ENCODE data around the gene TPCN2. TPM values are rescaled to one million over a fixed set of nuclear protein-coding genes. Genes with fewer than 3 reads are reported as not detected.
"Not testable (repeated sequence)": the region's sequence is repeated elsewhere in the genome, so short reads cannot be mapped to it uniquely, and the experiment has no call there.

TPCN2 gene
- total RNA-seq, 4 donors from 2014 or later: 12.7 to 16.9 (median 14.2) TPM

DNA sequence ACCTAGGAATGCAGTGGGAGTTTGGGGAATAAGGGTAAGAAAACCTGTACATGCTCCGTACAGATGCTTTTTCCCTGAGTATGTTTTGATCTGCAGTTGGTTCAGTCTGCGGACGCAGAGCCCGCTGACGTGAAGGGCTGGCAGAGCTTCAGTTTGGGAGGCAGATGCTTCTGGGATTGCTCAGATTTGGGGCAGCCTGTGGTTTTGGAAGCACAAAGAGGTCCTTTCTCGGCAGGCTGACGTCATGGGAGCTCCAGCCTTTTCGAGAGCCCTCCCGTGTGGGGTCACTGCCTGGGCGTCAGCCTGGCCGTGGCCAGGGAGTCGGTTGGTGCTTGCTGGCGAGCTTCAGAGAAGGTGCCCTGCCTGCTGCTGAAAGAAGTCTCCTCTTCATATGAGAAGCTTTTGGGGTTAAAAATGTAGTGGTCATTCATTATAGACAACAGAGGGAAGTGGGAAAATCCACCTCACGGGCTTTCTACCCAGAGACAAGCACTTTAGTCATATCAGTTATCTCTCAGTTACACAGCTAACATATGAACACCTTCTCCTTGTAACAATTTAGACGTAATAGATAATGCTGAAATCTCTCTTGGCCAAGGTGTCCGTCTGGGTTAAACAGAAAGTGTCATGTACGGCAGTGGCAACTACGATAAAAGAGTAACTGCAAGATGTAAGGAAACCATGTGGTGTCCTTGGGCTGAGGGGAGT, 26.8 kb downstream of the TPCN2 start:
- TF ChIP-seq, protein P1, sequence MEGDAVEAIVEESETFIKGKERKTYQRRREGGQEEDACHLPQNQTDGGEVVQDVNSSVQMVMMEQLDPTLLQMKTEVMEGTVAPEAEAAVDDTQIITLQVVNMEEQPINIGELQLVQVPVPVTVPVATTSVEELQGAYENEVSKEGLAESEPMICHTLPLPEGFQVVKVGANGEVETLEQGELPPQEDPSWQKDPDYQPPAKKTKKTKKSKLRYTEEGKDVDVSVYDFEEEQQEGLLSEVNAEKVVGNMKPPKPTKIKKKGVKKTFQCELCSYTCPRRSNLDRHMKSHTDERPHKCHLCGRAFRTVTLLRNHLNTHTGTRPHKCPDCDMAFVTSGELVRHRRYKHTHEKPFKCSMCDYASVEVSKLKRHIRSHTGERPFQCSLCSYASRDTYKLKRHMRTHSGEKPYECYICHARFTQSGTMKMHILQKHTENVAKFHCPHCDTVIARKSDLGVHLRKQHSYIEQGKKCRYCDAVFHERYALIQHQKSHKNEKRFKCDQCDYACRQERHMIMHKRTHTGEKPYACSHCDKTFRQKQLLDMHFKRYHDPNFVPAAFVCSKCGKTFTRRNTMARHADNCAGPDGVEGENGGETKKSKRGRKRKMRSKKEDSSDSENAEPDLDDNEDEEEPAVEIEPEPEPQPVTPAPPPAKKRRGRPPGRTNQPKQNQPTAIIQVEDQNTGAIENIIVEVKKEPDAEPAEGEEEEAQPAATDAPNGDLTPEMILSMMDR (IDR thresholded peaks at IDR 0.05): no peak
- TF ChIP-seq POLR2A (IDR thresholded peaks at IDR 0.05): no peak
- no peak overlapping the region for H3K4me3 ChIP-seq (ENCODE audit: low read depth, poor library complexity, severe bottlenecking)
- intact Hi-C loops (cut with DNase I; ENCODE audit: low total_unique reads): loop anchor here (10.0 kb wide), 1 partner anchor 701 kb away; no protein-coding TSS in a partner anchor
- DNase-seq (ENCODE audit: low spot score in 2 of 2): peak; percentile 56 to 95
- WGBS, 2 donors: 49 to 67% methylated on average over 13 to 18 of the region's 18 CpGs

DNA sequence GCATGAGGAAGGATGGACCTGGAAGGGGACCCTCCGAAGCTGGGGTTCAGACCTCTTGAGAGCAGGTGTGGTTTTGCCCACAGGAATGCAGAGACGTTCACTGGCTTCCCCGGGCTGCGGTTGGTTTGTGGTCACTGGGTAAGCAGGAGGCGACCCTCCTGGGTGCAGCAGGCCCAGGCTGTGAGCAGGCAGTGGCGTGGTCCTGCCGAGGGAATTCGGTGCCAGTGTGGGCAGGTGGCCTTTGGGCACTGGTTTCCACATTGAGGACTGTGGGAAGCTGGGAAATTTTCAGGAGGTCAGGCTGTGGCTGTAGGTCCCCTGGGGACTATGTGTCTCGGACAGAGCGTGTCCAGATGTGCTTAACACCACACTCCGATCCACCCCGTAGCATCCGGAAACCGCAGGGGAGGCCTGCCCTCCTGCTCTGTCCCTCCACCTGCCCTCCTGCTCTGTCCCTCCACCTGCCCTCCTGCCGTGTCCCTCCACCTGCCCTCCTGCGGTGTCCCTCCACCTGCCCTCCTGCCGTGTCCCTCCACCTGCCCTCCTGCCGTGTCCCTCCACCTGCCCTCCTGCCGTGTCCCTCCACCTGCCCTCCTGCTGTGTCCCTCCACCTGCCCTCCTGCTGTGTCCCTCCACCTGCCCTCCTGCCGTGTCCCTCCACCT, 27.5 kb downstream of the TPCN2 start:
- no peak for DNase-seq (ENCODE audit: low spot score in 2 of 2)
- intact Hi-C loops (cut with DNase I; ENCODE audit: low total_unique reads): loop anchor here (10.0 kb wide), 1 partner anchor 701 kb away; no protein-coding TSS in a partner anchor
- WGBS, 2 donors: 67 to 77% methylated on average over 19 of the region's 20 CpGs
- no peak overlapping the region for H3K4me3 ChIP-seq (ENCODE audit: low read depth, poor library complexity, severe bottlenecking)
- TF ChIP-seq POLR2A (IDR thresholded peaks at IDR 0.05): no peak
- TF ChIP-seq, protein P1 (IDR thresholded peaks at IDR 0.05): no peak

DNA sequence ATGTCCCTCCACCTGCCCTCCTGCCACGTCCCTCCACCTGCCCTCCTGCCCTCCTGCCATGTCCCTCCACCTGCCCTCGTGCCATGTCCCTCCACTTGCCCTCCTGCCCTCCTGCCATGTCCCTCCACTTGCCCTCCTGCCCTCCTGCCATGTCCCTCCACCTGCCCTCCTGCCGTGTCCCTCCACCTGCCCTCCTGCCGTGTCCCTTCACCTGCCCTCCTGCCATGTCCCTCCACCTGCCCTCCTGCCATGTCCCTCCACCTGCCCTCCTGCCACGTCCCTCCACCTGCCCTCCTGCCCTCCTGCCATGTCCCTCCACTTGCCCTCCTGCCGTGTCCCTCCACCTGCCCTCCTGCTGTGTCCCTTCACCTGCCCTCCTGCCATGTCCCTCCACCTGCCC, 28.2 kb downstream of the TPCN2 start:
- intact Hi-C loops (cut with DNase I; ENCODE audit: low total_unique reads): loop anchor here (10.0 kb wide), 1 partner anchor 702 kb away; no protein-coding TSS in a partner anchor

DNA sequence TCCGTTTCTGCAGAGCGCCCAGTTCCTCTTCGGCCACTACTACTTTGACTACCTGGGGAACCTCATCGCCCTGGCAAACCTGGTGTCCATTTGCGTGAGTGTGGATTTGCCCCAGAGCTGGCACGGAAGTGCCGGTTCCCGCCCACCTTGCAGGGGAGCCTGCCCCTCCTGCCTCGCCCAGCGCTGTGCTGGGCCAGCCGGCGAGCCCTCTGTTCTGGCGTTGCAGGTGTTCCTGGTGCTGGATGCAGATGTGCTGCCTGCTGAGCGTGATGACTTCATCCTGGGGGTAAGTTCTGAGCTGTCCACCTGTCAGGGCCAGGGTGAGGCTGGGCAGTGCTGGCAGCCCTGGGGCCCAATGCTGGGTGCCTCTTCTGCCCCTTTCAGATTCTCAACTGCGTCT, 29.8 kb downstream of the TPCN2 start:
- no peak overlapping the region for H3K4me3 ChIP-seq (ENCODE audit: low read depth, poor library complexity, severe bottlenecking)
- DNase-seq (ENCODE audit: low spot score in 2 of 2): no peak
- WGBS, 2 donors: 88 to 96% methylated on average over 15 of the region's 15 CpGs
- intact Hi-C loops (cut with DNase I; ENCODE audit: low total_unique reads): loop anchor here (10.0 kb wide), 1 partner anchor 704 kb away; no protein-coding TSS in a partner anchor
- TF ChIP-seq, protein P1 (IDR thresholded peaks at IDR 0.05): no peak
- no peak for TF ChIP-seq POLR2A (IDR thresholded peaks at IDR 0.05)

More for the DNA sequence above, 28.2 kb downstream of the TPCN2 start:
- not testable (repeated sequence) for H3K4me3 ChIP-seq (ENCODE audit: low read depth, poor library complexity, severe bottlenecking); DNase-seq (ENCODE audit: low spot score in 2 of 2)
- WGBS, 2 donors: 70 to 72% methylated on average over 6 of the region's 6 CpGs

DNA sequence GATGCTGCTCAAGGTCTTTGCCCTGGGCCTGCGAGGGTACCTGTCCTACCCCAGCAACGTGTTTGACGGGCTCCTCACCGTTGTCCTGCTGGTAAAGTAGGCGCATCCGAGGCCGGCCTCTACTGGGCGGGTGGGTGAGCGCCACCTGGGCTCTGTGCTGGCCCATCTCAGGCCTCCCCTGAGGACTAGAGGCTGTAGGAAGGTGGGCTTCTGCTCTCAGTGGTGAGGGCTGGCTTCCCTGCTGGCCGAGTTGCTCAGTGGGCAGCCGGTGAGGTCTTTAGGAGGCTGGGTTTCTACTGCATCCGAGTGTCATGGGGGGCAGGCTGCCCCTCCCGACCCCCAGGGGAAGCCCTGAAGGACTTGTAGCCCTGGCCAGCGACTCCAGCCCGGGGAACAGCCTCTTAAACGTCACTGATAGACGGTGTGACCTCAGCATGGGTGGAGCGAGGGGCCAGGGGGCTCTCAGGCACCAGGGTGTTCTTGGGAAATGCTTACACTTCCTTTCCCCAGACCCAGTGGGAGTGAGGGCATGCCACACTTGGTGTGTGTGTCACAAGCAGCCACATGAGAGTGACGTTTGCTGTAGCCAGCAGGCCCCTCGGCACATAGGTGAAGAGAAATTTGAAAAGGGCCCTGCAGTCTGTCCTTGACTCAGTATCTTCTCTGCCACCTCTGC, 30.3 kb downstream of the TPCN2 start:
- no peak for DNase-seq (ENCODE audit: low spot score in 2 of 2)
- TF ChIP-seq, protein P1 (IDR thresholded peaks at IDR 0.05): no peak
- TF ChIP-seq POLR2A (IDR thresholded peaks at IDR 0.05): no peak
- WGBS, 2 donors: 82 to 83% methylated on average over 18 to 19 of the region's 20 CpGs
- intact Hi-C loops (cut with DNase I; ENCODE audit: low total_unique reads): loop anchor here (10.0 kb wide), 1 partner anchor 704 kb away; no protein-coding TSS in a partner anchor
- no peak overlapping the region for H3K4me3 ChIP-seq (ENCODE audit: low read depth, poor library complexity, severe bottlenecking)
